Tracheal epithelial cell (primary cell): ENCODE data around the gene PYGM. TPM values are rescaled to one million over a fixed set of nuclear protein-coding genes. Genes with fewer than 3 reads are reported as not detected.

Experiments
- total RNA-seq: library from RNA; depleted of rRNA; stranded (reverse); fragments of >200 nt; gene quantifications from 2 replicates; pipeline ENCODE4 v1.2.1, GENCODE V29; 2014

The PYGM gene
- total RNA-seq = 0.21 TPM in 1 of 2 replicates, not detected in the other

DNA sequence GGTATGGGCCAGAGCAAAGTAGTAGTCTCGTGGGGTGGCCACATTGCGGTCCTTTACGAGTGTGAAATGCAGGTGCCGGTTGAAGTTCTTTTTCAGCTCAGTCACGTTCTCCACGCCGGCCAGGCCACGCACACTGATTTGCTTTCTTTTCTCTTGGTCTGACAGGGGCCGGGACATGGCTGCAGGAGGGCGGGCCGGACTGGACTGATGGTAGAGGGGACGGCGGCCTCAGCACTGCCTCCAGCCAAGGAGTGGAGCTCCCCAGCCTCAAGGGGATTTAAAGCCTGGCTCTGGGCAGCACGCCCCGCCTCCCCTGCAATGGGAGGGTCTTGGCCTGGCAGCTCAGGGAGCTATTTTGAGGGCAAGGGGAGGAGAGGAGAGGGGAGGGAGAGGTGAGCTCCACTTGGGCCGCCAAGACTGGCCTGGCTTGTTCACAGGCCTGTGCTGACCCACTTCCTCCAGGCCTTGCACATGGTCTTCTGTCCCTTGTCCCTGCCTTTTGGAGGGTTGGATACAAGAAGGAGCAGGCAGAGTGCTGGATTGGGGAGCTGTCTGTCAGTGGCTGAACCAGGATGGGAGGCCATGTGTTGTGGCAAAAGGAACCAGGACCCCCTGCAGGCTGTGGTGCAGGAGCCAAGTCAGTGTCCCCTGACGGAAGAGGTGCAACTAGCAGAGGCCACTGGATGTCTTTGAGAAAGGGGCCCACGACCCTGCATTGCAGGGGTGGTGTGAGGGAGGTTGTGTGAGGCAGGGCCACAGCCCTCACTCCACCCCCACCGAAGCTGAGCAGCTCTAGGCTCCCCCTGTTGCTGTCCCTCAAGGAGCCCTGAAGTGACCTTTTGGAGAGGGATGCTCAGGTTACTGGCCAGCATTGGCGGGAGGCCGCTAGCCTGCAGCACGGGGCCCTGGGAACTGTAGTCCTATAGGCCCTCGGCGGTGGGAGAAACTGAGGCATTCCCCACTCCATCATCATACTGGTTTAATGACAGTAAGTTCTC lies at the start of gene PYGM:
TSS of gene PYGM (minus strand) at position 253 of the 998 bp plus-strand sequence. CDS start at position 177, 76 bp downstream.

DNA sequence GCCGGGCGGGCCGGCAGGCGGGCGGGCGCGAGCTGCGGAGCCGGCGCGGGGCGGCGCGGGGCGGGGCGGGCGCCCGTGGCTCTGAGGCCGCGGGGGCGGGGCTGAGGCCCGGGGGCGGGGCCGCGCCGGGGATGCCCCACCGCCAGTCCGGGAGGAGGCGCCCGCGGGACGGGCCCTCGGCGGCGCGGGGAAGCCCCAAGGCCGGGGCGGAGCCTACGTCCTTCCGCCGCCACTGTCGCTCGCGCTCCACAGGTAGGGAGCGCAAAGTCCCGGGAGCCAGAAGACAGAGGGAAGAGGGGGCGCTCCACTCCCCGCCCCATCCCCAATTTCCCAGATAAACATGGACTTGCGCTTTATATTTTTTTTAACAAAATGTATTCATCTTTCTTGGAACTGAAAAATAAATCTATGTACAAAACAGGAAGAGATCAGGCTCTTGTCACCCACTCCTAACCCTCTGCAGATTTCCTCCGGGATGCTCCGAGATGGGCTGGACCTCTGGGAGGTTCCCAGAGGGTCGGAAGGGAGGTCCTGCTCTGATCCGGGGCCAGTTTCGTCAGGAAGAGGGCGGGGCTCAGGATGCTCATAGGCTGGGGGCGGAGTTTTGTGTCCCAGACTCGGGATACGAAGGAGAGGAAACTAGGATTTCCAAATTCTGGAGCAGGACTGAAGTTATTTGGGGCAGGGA lies 43.5 kb upstream of the PYGM start, which contains the start of gene MAP4K2:
TSS of gene MAP4K2 (minus strand) at position 57 of the 688 bp plus-strand sequence. CDS start 65 bp downstream, outside the sequence.

DNA sequence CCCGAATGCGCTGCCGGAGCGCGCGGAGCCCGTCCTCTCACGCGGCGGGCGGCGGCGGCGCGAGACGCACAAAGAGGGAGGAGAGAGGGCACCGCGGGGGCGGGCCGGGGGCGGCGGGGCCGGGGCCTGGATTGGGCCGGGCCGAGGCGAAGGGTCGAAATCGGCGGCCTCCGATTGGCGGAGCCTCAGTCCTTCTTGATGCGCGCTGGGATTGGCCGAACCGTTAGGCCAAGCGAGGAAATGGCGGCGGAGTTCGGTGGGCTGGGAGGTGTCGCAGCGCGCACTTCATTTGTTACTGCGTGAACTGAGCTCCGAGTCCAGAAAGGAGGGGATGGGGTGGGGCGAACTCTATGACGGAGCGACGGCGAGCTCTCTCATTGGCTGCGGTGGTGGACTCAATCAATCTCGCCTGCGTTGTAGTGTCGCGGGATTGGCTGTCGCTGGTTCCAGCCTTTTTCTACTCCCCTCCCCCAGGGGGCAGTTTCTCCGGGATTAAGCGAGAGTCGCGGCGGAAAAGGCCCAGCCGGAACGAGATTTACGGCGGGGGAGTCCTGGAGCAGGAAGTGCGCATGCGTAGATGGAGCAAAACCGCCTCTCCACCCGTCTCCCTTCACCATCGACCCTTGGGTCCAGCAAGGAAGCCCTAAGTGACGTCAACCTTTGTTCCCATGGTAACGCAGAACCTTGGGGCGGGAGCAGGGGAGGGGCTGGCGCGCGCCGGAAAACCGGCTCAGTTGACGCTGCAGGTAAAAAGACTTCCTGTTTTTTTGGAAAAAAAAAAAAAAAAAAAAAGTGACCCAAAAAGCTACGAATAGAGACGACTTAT lies 18.9 kb upstream of the PYGM start, which contains the start of gene SF1:
TSS of gene SF1 (minus strand) at position 70 of the 826 bp plus-strand sequence. CDS start 150 bp downstream, outside the sequence.

GRCh38 chr11:64743591-64744543 lies 15.9 kb downstream of the PYGM start, which contains the start of gene RASGRP2:
Gene RASGRP2, minus strand, starts transcription at chr11:64744142. Its CDS starts 1,276 bp downstream, at chr11:64742866.

DNA sequence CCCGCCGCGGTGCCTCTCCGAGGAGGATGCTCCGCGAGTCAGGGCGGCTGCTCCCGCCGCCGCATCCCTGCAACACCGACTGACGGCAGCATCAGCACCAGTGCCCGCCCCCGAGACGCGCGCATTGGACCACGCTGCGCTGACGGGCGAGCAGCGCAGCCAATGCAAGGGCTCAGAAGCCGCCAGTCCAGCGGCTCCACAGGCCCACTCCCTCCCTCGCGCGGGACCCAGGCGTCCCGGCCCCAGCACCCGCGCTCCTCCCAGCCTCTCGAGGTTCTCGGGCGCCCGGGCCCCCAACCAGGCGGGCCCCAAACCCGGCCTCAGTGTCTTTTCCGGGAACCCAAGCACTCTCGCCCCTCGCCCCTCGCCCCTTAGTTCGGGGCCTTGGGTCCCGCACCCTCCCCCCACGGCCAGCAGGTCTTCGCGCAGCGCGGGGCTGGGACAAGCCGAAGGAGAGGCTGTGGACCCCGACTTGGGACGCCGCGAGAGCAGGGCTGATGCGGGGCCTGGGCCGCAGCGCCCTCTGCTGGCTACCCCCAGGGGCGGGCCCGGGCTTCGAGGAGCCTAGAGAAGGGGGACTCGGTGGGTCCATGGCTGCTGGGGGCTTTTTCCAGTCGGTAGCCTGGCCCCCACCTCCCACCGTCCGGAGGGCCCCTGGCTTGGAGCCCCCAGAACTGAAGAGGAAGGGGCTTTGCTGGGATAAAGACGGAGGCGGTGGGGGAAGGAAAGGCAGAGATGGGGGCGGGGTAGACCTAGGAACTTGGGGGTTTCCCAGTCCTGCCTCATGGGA lies 36.5 kb downstream of the PYGM start, which contains the start of gene NRXN2:
TSS of gene NRXN2 (minus strand) at position 81 of the 790 bp plus-strand sequence. CDS start 9,498 bp downstream, outside the sequence.

Other genes starting within 250 kb of the PYGM start
- gene SLC22A11, start 204.0 kb downstream of the PYGM start, total RNA-seq = under 0.01 TPM in 1 of 2 replicates, not detected in the other
- gene SLC22A12, start 168.8 kb downstream of the PYGM start, total RNA-seq = not detected in 2 replicates
- not detected in 2 replicates for gene NRXN2, start 36.8 kb downstream of the PYGM start, total RNA-seq
- 0.48 TPM in 1 of 2 replicates, not detected in the other for gene RASGRP2, start 15.8 kb downstream of the PYGM start, total RNA-seq
- 34.1 and 35.7 TPM in 2 replicates for gene SF1, start 18.6 kb upstream of the PYGM start, total RNA-seq
- 14.7 and 16.0 TPM in 2 replicates for gene MAP4K2, start 43.2 kb upstream of the PYGM start, total RNA-seq
- 11.6 and 12.8 TPM in 2 replicates for gene MEN1, start 50.6 kb upstream of the PYGM start, total RNA-seq
- 12.0 and 17.1 TPM in 2 replicates for gene CDC42BPG, start 84.7 kb upstream of the PYGM start, total RNA-seq
- 41.6 and 107 TPM in 2 replicates for gene EHD1, start 118.6 kb upstream of the PYGM start, total RNA-seq
- gene ATG2A, start 157.2 kb upstream of the PYGM start, total RNA-seq = 11.7 and 13.5 TPM in 2 replicates
- 6.0 and 28.2 TPM in 2 replicates for gene PPP2R5B, start 164.7 kb upstream of the PYGM start, total RNA-seq
- gene GPHA2, start 175.9 kb upstream of the PYGM start, total RNA-seq = not detected in 2 replicates
- not detected in 2 replicates for gene MAJIN, start 212.1 kb upstream of the PYGM start, total RNA-seq
- gene BATF2, start 237.0 kb upstream of the PYGM start, total RNA-seq = 0.21 and 0.96 TPM in 2 replicates